Measurements from ENCODE around the gene SRL.

SRL gene

DNA sequence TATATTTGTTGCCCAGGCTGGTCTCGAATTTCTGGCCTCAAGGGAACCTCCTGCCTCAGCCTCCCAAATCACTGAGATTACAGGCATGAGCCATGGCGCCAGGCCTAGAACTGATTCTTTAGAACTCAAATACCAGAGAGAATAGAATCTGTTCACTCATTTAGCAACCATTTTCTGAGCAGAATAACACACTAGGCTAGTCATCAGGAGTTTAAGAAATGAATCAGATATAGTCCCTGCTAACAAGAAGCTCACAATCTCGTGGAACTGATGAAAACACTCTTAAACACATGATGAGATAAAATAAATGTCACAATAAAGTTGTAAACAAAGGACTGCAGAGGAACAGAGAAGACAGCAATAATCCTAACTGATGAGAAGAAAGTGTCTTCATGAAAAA, 69.8 kb downstream of the SRL start:
- H3K9me3 ChIP-seq (replicated peaks; ENCODE audit: insufficient read depth, low read length), result no peaks in the 10 kb centered on the region
- H3K4me1 ChIP-seq (ENCODE audit: low read length), result peaks cover 3% of the 10 kb centered on the region; the same call in 1 of the 2 replicates
- H2AFZ ChIP-seq (ENCODE audit: low read length), result no peak overlapping the region
- H3K27ac ChIP-seq (ENCODE audit: low read length), result no peak overlapping the region
- H3K4me2 ChIP-seq (ENCODE audit: low read depth, low read length), result no peak overlapping the region
- H3K9ac ChIP-seq (ENCODE audit: low read length), result no peak overlapping the region
- no peaks in the 10 kb centered on the region for H3K27me3 ChIP-seq (replicated peaks; ENCODE audit: insufficient read depth, low read length)
- TF ChIP-seq, protein P1, sequence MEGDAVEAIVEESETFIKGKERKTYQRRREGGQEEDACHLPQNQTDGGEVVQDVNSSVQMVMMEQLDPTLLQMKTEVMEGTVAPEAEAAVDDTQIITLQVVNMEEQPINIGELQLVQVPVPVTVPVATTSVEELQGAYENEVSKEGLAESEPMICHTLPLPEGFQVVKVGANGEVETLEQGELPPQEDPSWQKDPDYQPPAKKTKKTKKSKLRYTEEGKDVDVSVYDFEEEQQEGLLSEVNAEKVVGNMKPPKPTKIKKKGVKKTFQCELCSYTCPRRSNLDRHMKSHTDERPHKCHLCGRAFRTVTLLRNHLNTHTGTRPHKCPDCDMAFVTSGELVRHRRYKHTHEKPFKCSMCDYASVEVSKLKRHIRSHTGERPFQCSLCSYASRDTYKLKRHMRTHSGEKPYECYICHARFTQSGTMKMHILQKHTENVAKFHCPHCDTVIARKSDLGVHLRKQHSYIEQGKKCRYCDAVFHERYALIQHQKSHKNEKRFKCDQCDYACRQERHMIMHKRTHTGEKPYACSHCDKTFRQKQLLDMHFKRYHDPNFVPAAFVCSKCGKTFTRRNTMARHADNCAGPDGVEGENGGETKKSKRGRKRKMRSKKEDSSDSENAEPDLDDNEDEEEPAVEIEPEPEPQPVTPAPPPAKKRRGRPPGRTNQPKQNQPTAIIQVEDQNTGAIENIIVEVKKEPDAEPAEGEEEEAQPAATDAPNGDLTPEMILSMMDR (IDR thresholded peaks at IDR 0.05; ENCODE audit: low read length), result no peak
- H3F3A ChIP-seq (ENCODE audit: insufficient read depth, low read length), result no peaks in the 10 kb centered on the region
- no peak for DNase-seq
- no peaks in the 10 kb centered on the region for H4K20me1 ChIP-seq (ENCODE audit: insufficient read depth, low read length)
- no peaks in the 10 kb centered on the region for H3K36me3 ChIP-seq (replicated peaks; ENCODE audit: insufficient read depth, low read length)
- no peaks in the 10 kb centered on the region for H3K9me2 ChIP-seq (replicated peaks; ENCODE audit: insufficient read depth, low read length)
- no peak overlapping the region for H3K4me3 ChIP-seq (ENCODE audit: low read length)
- no peaks in the 10 kb centered on the region for H3K79me2 ChIP-seq (ENCODE audit: low read length)

DNA sequence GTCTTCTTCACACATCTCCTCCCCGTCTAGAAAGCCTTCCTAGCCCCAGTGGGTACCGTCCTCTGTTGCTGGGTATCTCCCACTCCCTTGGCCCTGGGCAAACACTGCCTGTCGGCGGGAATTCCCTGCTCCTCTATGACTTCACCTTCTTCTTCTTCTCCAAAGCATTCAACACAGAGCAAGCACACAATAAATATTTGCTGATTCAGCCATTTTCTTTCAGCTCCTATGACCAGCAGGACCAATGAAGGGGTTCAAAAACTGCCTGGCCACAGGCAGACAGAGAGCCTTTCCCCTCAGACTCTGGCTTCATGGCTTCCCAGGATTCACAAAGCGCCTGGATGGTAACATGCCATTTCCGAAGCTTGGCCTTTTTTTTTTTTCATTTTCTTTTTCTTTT, 72.5 kb downstream of the SRL start:
- Histone ChIP-seq H3K9me3 (replicated peaks; ENCODE audit: insufficient read depth, low read length) (no peaks in the 10 kb centered on the region), H4K20me1 (ENCODE audit: insufficient read depth, low read length) (no peaks in the 10 kb centered on the region), H3K4me1 (ENCODE audit: low read length) (peaks cover 3% of the 10 kb centered on the region; the same call in 1 of the 2 replicates), H3K27me3 (replicated peaks; ENCODE audit: insufficient read depth, low read length) (no peaks in the 10 kb centered on the region), H3K9me2 (replicated peaks; ENCODE audit: insufficient read depth, low read length) (no peaks in the 10 kb centered on the region), H3K36me3 (replicated peaks; ENCODE audit: insufficient read depth, low read length) (no peaks in the 10 kb centered on the region), H3K27ac (ENCODE audit: low read length) (no peak overlapping the region), H3K4me2 (ENCODE audit: low read depth, low read length) (no peak overlapping the region), H3F3A (ENCODE audit: insufficient read depth, low read length) (no peaks in the 10 kb centered on the region), H3K79me2 (ENCODE audit: low read length) (no peaks in the 10 kb centered on the region), H3K9ac (ENCODE audit: low read length) (no peak overlapping the region), H2AFZ (ENCODE audit: low read length) (no peak overlapping the region), H3K4me3 (ENCODE audit: low read length) (no peak overlapping the region)
- no peak for DNase-seq
- no peak for TF ChIP-seq EZH2phosphoT487 (IDR thresholded peaks at IDR 0.05; ENCODE audit: low read length)
- no peak for TF ChIP-seq EZH2 (optimal IDR thresholded peaks at IDR 0.05; ENCODE audit: low read depth, low read length)
- TF ChIP-seq, protein P1 (IDR thresholded peaks at IDR 0.05; ENCODE audit: low read length), result no peak

DNA sequence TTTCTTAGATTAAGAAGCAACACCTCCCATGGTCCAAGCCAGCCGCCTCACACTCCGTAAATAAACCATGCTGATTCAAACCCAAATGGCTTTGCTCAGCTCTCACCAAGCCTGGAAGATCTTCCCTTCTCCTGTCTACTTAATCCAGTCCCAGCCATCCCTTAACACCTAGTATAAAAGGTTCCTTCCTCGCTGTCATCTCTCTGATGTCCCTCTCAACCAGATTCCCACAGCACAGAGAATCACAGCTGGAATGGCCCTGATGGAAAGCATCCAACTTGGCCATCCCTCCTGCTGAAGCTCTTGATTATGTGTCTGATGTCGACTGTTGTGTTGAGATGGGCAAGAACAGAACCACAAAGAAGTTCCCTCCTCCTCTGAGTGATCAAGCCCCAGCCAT, 75.1 kb downstream of the SRL start:
- no peak overlapping the region for H3K27ac ChIP-seq (ENCODE audit: low read length)
- no peak overlapping the region for H2AFZ ChIP-seq (ENCODE audit: low read length)
- H3K4me1 ChIP-seq (ENCODE audit: low read length), result no peaks in the 10 kb centered on the region
- H3K9me2 ChIP-seq (replicated peaks; ENCODE audit: insufficient read depth, low read length), result no peaks in the 10 kb centered on the region
- H3K4me2 ChIP-seq (ENCODE audit: low read depth, low read length), result no peak overlapping the region
- no peaks in the 10 kb centered on the region for H3K27me3 ChIP-seq (replicated peaks; ENCODE audit: insufficient read depth, low read length)
- TF ChIP-seq EZH2 (optimal IDR thresholded peaks at IDR 0.05; ENCODE audit: low read depth, low read length) (no peak), EZH2phosphoT487 (IDR thresholded peaks at IDR 0.05; ENCODE audit: low read length) (no peak)
- TF ChIP-seq, protein P1 (IDR thresholded peaks at IDR 0.05; ENCODE audit: low read length), result no peak
- no peaks in the 10 kb centered on the region for H4K20me1 ChIP-seq (ENCODE audit: insufficient read depth, low read length)
- H3K9me3 ChIP-seq (replicated peaks; ENCODE audit: insufficient read depth, low read length), result no peaks in the 10 kb centered on the region
- DNase-seq, result no peak
- H3F3A ChIP-seq (ENCODE audit: insufficient read depth, low read length), result no peaks in the 10 kb centered on the region
- no peak overlapping the region for H3K4me3 ChIP-seq (ENCODE audit: low read length)
- no peak overlapping the region for H3K9ac ChIP-seq (ENCODE audit: low read length)
- H3K79me2 ChIP-seq (ENCODE audit: low read length), result no peaks in the 10 kb centered on the region
- H3K36me3 ChIP-seq (replicated peaks; ENCODE audit: insufficient read depth, low read length), result no peaks in the 10 kb centered on the region

Data from MM.1S (cell line).